Panc1 (cell line): ENCODE data around the gene KLHDC9.

ENCODE experiments used
- POLR2AphosphoS5 ChIP-seq: IDR thresholded peaks from 2 replicates; pipeline ENCODE4 v1.6.1; 2012; ENCODE audit warnings: mild to moderate bottlenecking, low read depth, low read length, moderate library complexity
- TF ChIP-seq, protein P1 (sequence below): fragments of 450-650 bp; IDR thresholded peaks from 2 replicates; pipeline ENCODE4 v1.5.1; 2017; ENCODE audit warnings: mild to moderate bottlenecking

GRCh38 chr1:161082483-161082882 is 15.7 kb upstream of the KLHDC9 start:
- TF ChIP-seq, protein P1, sequence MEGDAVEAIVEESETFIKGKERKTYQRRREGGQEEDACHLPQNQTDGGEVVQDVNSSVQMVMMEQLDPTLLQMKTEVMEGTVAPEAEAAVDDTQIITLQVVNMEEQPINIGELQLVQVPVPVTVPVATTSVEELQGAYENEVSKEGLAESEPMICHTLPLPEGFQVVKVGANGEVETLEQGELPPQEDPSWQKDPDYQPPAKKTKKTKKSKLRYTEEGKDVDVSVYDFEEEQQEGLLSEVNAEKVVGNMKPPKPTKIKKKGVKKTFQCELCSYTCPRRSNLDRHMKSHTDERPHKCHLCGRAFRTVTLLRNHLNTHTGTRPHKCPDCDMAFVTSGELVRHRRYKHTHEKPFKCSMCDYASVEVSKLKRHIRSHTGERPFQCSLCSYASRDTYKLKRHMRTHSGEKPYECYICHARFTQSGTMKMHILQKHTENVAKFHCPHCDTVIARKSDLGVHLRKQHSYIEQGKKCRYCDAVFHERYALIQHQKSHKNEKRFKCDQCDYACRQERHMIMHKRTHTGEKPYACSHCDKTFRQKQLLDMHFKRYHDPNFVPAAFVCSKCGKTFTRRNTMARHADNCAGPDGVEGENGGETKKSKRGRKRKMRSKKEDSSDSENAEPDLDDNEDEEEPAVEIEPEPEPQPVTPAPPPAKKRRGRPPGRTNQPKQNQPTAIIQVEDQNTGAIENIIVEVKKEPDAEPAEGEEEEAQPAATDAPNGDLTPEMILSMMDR: no peak
- no peak for TF ChIP-seq POLR2AphosphoS5
